ENCODE measurements around the gene EHF.

The EHF gene

DNA sequence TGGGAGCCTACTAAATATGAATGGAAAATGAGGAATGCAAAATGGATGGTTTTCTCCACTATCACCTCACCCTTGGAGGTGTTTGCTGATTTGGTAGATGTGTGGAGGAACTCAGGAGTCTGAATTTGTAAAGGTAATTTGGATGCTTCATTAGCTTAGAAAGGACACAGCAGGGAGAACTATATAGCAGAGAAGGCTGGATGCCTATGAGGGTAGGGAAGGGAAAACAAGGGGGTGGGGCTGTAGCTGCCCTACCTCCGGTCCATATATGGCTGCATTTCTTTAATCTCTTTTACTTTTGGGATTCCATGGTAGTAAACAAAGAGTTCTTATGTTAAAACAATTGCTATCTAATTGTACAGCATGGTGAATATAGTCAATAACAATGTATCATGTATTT, 4.8 kb upstream of the EHF start (continued):
- TF ChIP-seq, protein P1, sequence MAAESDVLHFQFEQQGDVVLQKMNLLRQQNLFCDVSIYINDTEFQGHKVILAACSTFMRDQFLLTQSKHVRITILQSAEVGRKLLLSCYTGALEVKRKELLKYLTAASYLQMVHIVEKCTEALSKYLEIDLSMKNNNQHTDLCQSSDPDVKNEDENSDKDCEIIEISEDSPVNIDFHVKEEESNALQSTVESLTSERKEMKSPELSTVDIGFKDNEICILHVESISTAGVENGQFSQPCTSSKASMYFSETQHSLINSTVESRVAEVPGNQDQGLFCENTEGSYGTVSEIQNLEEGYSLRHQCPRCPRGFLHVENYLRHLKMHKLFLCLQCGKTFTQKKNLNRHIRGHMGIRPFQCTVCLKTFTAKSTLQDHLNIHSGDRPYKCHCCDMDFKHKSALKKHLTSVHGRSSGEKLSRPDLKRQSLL (tag by site-specific recombination; IDR thresholded peaks at IDR 0.05) = no peak

DNA sequence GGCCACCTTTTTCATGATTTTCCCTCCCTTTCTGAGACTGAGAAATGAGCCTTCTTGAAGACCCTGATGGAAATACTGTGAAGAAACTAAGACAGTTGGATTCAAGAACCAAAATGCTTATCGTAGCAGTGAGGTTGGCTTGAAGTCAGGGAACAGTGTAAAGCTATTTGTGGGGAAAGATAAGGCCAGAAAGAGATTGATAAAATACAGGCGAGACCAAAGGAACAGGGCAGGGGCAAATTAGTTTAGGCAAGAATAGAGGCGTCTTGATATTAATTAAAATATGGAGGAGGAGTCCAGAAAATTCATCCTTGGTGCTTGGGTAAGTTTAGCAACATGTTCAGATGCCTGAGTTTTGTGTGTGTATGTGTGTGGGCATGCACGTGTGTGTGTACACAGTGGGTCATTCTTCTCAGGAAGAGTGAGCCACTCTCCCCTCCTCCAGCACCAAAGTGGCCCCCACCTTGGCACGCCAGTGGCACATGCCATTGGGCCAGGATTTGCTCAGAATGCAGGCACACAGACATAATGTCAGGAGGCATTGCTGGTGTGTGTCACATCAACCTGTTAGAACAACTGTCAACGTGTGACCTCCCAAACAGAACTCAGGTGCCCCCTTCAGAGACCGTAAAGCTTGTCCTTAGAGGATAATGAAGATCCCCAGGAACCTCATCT, 3.9 kb upstream of the EHF start:
- TF ChIP-seq GLIS2 (tag by site-specific recombination; IDR thresholded peaks at IDR 0.05) (no peak), YY1 (tag by site-specific recombination; IDR thresholded peaks at IDR 0.05) (no peak), ZNF391 (tag by site-specific recombination; IDR thresholded peaks at IDR 0.05; ENCODE audit: borderline replicate concordance, low read depth) (no peak), ZNF112 (tag by site-specific recombination; IDR thresholded peaks at IDR 0.05) (no peak), ZFP41 (tag by site-specific recombination; IDR thresholded peaks at IDR 0.05; ENCODE audit: borderline replicate concordance) (no peak), ZNF157 (tag by site-specific recombination; IDR thresholded peaks at IDR 0.05) (no peak), ZNF558 (tag by site-specific recombination; IDR thresholded peaks at IDR 0.05) (no peak), ZNF510 (tag by site-specific recombination; IDR thresholded peaks at IDR 0.05; ENCODE audit: insufficient replicate concordance) (no peak), ZNF184 (tag by site-specific recombination; IDR thresholded peaks at IDR 0.05) (no peak), GLI4 (tag by site-specific recombination; IDR thresholded peaks at IDR 0.05) (no peak), OSR2 (tag by site-specific recombination; IDR thresholded peaks at IDR 0.05) (no peak), ZNF16 (tag by site-specific recombination; IDR thresholded peaks at IDR 0.05; ENCODE audit: low read depth) (no peak), ZNF239 (tag by site-specific recombination; IDR thresholded peaks at IDR 0.05) (no peak), WT1 (tag by site-specific recombination; IDR thresholded peaks at IDR 0.05) (no peak), ZNF214 (tag by site-specific recombination; IDR thresholded peaks at IDR 0.05; ENCODE audit: borderline replicate concordance) (no peak), ZNF23 (tag by site-specific recombination; IDR thresholded peaks at IDR 0.05; ENCODE audit: borderline replicate concordance) (no peak), ZBTB1 (tag by site-specific recombination; IDR thresholded peaks at IDR 0.05) (no peak), ZNF311 (tag by site-specific recombination; IDR thresholded peaks at IDR 0.05; ENCODE audit: borderline replicate concordance) (no peak)
- TF ChIP-seq, protein P2, sequence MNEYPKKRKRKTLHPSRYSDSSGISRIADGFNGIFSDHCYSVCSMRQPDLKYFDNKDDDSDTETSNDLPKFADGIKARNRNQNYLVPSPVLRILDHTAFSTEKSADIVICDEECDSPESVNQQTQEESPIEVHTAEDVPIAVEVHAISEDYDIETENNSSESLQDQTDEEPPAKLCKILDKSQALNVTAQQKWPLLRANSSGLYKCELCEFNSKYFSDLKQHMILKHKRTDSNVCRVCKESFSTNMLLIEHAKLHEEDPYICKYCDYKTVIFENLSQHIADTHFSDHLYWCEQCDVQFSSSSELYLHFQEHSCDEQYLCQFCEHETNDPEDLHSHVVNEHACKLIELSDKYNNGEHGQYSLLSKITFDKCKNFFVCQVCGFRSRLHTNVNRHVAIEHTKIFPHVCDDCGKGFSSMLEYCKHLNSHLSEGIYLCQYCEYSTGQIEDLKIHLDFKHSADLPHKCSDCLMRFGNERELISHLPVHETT (tag by site-specific recombination; IDR thresholded peaks at IDR 0.05) = no peak
- TF ChIP-seq, protein P1 (tag by site-specific recombination; IDR thresholded peaks at IDR 0.05) = no peak
- no peaks in the 10 kb centered on the region for H3K4me1 ChIP-seq (ENCODE audit: control insufficient read depth, insufficient read depth, low read length)
- H3K36me3 ChIP-seq (ENCODE audit: control insufficient read depth in 2 of 2, insufficient read depth in 1 of 2, low read length in 2 of 2) = no peaks in the 10 kb centered on the region
- ChIA-PET POLR2A (no interaction called here), CTCF (interaction anchor here (1.3 kb wide), 1 partner anchor 17 kb away, joined by 4 read pairs; no protein-coding TSS in a partner anchor)
- no peaks in the 10 kb centered on the region for H3K9me3 ChIP-seq (ENCODE audit: control insufficient read depth, insufficient read depth, low read depth, low read length)
- H3K4me3 ChIP-seq (ENCODE audit: low read depth, low read length) = no peak overlapping the region
- no peak overlapping the region for H3K27ac ChIP-seq (ENCODE audit: extremely low read depth, low read depth, low read length)

DNA sequence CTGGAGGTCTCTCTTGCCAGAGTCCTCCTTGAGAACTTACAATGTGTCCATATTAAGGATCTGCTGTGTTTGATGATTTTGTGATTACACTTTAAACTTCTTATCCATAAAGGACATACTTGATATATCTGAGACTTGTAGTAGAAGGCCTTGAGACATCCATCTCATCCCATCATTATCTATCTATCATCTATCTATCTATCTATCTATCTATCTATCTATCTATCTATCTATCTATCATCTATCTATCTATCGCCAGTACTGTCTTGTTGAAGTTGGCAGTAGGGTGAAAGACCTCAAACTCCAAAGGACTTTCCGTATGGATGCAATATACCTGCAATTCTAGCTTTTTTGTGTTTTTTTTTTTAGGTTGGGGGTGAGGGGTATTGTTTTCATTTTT, 2.5 kb upstream of the EHF start:
- CTCF ChIA-PET = interaction anchor here (0.6 kb wide), 1 partner anchor 85 kb away, joined by 3 read pairs; no protein-coding TSS in a partner anchor
- Histone ChIP-seq H3K4me1 (ENCODE audit: control insufficient read depth, insufficient read depth, low read length) (no peaks in the 10 kb centered on the region), H3K4me3 (ENCODE audit: low read depth, low read length) (no peak overlapping the region), H3K9me3 (ENCODE audit: control insufficient read depth, insufficient read depth, low read depth, low read length) (no peaks in the 10 kb centered on the region), H3K36me3 (ENCODE audit: control insufficient read depth in 2 of 2, insufficient read depth in 1 of 2, low read length in 2 of 2) (no peaks in the 10 kb centered on the region), H3K27ac (ENCODE audit: extremely low read depth, low read depth, low read length) (no peak overlapping the region)
- POLR2A ChIA-PET = no interaction called here
- TF ChIP-seq ZNF341 (tag by site-specific recombination; IDR thresholded peaks at IDR 0.05; ENCODE audit: low read depth) = no peak
- no peak for TF ChIP-seq ZNF112 (tag by site-specific recombination; IDR thresholded peaks at IDR 0.05)
- no peak for TF ChIP-seq ZNF571 (tag by site-specific recombination; IDR thresholded peaks at IDR 0.05)
- no peak for TF ChIP-seq ZNF623 (tag by site-specific recombination; IDR thresholded peaks at IDR 0.05)
- TF ChIP-seq ZNF707 (tag by site-specific recombination; IDR thresholded peaks at IDR 0.05) = no peak
- no peak for TF ChIP-seq EGR2 (tag by site-specific recombination; IDR thresholded peaks at IDR 0.05; ENCODE audit: low read depth)
- TF ChIP-seq KLF10 (tag by site-specific recombination; IDR thresholded peaks at IDR 0.05) = no peak
- TF ChIP-seq ZNF175 (tag by site-specific recombination; IDR thresholded peaks at IDR 0.05) = no peak
- no peak for TF ChIP-seq YY1 (tag by site-specific recombination; IDR thresholded peaks at IDR 0.05)
- TF ChIP-seq ZNF302 (tag by site-specific recombination; IDR thresholded peaks at IDR 0.05; ENCODE audit: low read depth) = no peak
- TF ChIP-seq, protein P3, sequence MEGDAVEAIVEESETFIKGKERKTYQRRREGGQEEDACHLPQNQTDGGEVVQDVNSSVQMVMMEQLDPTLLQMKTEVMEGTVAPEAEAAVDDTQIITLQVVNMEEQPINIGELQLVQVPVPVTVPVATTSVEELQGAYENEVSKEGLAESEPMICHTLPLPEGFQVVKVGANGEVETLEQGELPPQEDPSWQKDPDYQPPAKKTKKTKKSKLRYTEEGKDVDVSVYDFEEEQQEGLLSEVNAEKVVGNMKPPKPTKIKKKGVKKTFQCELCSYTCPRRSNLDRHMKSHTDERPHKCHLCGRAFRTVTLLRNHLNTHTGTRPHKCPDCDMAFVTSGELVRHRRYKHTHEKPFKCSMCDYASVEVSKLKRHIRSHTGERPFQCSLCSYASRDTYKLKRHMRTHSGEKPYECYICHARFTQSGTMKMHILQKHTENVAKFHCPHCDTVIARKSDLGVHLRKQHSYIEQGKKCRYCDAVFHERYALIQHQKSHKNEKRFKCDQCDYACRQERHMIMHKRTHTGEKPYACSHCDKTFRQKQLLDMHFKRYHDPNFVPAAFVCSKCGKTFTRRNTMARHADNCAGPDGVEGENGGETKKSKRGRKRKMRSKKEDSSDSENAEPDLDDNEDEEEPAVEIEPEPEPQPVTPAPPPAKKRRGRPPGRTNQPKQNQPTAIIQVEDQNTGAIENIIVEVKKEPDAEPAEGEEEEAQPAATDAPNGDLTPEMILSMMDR (tag by site-specific recombination; IDR thresholded peaks at IDR 0.05) = no peak
- TF ChIP-seq ZNF266 (tag by site-specific recombination; IDR thresholded peaks at IDR 0.05; ENCODE audit: low read depth) = no peak
